ENCODE measurements around the gene SLC30A3.

GRCh38 chr2:27281855-27282559 lies 19.2 kb upstream of the SLC30A3 start, which contains the start of gene TRIM54:
- TF ChIP-seq POLR2A (IDR thresholded peaks at IDR 0.05) = no peak
- no peak for TF ChIP-seq CTCF (IDR thresholded peaks at IDR 0.05)
